ENCODE measurements around the gene MGAT3. TPM values are rescaled to one million over a fixed set of nuclear protein-coding genes. Genes with fewer than 3 reads are reported as not detected.

Gene MGAT3
- total and polyA plus RNA-seq, 2 donors from 2014 or later, result 2.7 to 5.4 TPM

DNA sequence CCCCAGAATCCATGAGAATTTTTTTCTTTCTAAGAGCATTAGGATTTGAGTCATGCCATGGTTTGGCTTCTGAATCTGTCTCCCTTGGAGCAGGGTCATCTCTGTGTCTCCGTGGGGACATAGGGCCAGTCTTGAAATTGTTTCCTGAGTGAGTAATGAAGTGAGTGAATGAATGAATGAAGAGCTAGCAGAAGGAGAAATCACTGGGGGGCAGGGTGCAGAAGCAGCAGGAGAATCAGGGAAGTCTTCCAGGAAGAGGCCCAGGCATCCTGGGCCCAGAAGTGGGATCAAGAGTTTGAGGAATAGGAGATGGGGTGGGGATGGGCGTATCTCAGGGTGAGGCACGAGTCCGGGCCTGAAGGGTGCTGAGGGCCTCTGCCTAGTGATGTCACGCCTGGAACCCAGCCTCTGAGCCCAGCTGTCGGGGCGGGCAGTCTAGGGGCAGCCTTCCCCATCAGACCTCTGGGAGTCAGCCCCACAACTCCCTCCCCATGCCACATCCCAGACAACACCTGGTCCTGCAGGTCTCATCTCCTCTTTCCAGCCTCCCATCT is 12.5 kb upstream of the MGAT3 start:
- H3K27me3 ChIP-seq (ENCODE audit: control insufficient read depth, insufficient read depth, low read length), result no peaks in the 10 kb centered on the region
- no peak overlapping the region for H3K9ac ChIP-seq (ENCODE audit: low read length in 3 of 3)
- DNase-seq (peak in 1 of 5 donors; percentile 51), FAIRE-seq (no peak)
- no peaks in the 10 kb centered on the region for H3K9me3 ChIP-seq (ENCODE audit: control insufficient read depth in 2 of 3, insufficient read depth in 1 of 3, low read length in 3 of 3)
- H3K27ac ChIP-seq (ENCODE audit: low read depth in 2 of 2, low read length in 2 of 2), result no peak overlapping the region
- no peak overlapping the region for H3K4me3 ChIP-seq (ENCODE audit: low read length in 3 of 3)
- TF ChIP-seq, protein P1, sequence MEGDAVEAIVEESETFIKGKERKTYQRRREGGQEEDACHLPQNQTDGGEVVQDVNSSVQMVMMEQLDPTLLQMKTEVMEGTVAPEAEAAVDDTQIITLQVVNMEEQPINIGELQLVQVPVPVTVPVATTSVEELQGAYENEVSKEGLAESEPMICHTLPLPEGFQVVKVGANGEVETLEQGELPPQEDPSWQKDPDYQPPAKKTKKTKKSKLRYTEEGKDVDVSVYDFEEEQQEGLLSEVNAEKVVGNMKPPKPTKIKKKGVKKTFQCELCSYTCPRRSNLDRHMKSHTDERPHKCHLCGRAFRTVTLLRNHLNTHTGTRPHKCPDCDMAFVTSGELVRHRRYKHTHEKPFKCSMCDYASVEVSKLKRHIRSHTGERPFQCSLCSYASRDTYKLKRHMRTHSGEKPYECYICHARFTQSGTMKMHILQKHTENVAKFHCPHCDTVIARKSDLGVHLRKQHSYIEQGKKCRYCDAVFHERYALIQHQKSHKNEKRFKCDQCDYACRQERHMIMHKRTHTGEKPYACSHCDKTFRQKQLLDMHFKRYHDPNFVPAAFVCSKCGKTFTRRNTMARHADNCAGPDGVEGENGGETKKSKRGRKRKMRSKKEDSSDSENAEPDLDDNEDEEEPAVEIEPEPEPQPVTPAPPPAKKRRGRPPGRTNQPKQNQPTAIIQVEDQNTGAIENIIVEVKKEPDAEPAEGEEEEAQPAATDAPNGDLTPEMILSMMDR (IDR thresholded peaks at IDR 0.05; ENCODE audit: borderline replicate concordance, extremely low read depth, insufficient read depth), result no peak
- intact Hi-C loops (cut with DNase I), result no loop called here
- H3K36me3 ChIP-seq (ENCODE audit: control insufficient read depth in 2 of 3, insufficient read depth in 3 of 3, low read length in 3 of 3), result no peaks in the 10 kb centered on the region
- H3K4me1 ChIP-seq (ENCODE audit: control insufficient read depth in 2 of 3, insufficient read depth in 2 of 3, low read depth in 1 of 3, low read length in 3 of 3), result no peaks in the 10 kb centered on the region

DNA sequence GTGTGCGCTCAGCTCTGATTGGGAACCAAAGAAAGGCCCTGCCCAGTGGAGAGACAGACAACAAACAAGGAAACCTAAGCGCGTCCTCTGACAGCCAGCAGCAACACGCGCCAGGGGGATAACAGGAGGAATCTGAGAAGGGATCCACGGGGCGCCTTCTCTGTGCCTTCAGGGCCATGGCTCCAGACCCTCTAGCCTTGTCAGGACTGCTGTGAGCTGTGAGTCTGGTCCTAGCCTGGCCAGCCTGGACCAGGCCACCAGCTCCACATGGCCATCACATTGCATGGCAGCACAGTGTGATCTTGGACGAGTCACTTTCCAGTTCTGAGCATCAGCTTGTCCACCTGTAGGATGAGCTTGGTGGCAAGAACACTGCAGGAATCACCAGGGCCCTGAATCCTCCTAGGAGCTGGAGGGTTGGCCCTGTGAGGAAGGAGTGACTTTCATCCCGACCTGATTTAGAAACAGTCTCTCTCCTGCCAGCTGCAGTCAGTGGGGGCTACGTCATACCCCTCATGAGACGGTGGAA is 11.8 kb upstream of the MGAT3 start:
- DNase-seq, result peak in 1 of 5 donors; percentile 51
- no peaks in the 10 kb centered on the region for H3K9me3 ChIP-seq (ENCODE audit: control insufficient read depth in 2 of 3, insufficient read depth in 1 of 3, low read length in 3 of 3)
- intact Hi-C loops (cut with DNase I), result no loop called here
- TF ChIP-seq, protein P1 (IDR thresholded peaks at IDR 0.05; ENCODE audit: borderline replicate concordance, extremely low read depth, insufficient read depth), result no peak
- no peak for FAIRE-seq
- no peak overlapping the region for H3K4me3 ChIP-seq (ENCODE audit: low read length in 3 of 3)
- no peak overlapping the region for H3K27ac ChIP-seq (ENCODE audit: low read depth in 2 of 2, low read length in 2 of 2)
- no peak overlapping the region for H3K9ac ChIP-seq (ENCODE audit: low read length in 3 of 3)
- no peaks in the 10 kb centered on the region for H3K27me3 ChIP-seq (ENCODE audit: control insufficient read depth, insufficient read depth, low read length)
- no peaks in the 10 kb centered on the region for H3K36me3 ChIP-seq (ENCODE audit: control insufficient read depth in 2 of 3, insufficient read depth in 3 of 3, low read length in 3 of 3)
- no peaks in the 10 kb centered on the region for H3K4me1 ChIP-seq (ENCODE audit: control insufficient read depth in 2 of 3, insufficient read depth in 2 of 3, low read depth in 1 of 3, low read length in 3 of 3)

DNA sequence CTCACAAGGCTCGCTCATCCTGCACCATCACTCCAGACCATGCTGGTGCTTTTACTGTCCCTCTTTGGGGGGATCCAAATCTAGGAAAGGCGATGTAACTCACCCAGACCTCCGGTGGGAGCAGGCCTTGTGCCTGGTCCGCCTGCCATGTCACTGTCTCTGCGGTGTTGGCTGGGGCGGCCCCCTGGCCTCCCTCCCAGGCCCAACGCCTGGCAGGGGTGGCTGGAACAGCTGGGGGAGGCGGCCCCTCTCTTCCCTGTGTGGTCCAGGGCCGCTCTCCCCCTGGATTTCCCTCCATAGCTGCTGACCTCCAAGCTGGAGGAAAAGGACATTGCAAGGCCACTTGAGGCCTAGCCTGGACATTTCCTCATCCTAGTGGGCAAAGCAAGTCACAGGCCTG is 11.1 kb upstream of the MGAT3 start:
- no peak for DNase-seq
- H3K27ac ChIP-seq (ENCODE audit: low read depth in 2 of 2, low read length in 2 of 2), result no peak overlapping the region
- FAIRE-seq, result no peak

More for the DNA sequence above, 11.1 kb upstream of the MGAT3 start:
- Histone ChIP-seq H3K9ac (ENCODE audit: low read length in 3 of 3) (no peak overlapping the region), H3K36me3 (ENCODE audit: control insufficient read depth in 2 of 3, insufficient read depth in 3 of 3, low read length in 3 of 3) (no peaks in the 10 kb centered on the region), H3K9me3 (ENCODE audit: control insufficient read depth in 2 of 3, insufficient read depth in 1 of 3, low read length in 3 of 3) (no peaks in the 10 kb centered on the region), H3K4me3 (ENCODE audit: low read length in 3 of 3) (no peak overlapping the region), H3K4me1 (ENCODE audit: control insufficient read depth in 2 of 3, insufficient read depth in 2 of 3, low read depth in 1 of 3, low read length in 3 of 3) (no peaks in the 10 kb centered on the region), H3K27me3 (ENCODE audit: control insufficient read depth, insufficient read depth, low read length) (no peaks in the 10 kb centered on the region)
- TF ChIP-seq, protein P1 (IDR thresholded peaks at IDR 0.05; ENCODE audit: borderline replicate concordance, extremely low read depth, insufficient read depth), result no peak
- intact Hi-C loops (cut with DNase I), result no loop called here

All from kidney (tissue), 14 donors.